ENCODE measurements around the gene UNC5CL. TPM values are rescaled to one million over a fixed set of nuclear protein-coding genes. Genes with fewer than 3 reads are reported as not detected.
A peak's percentile ranks its signal among the peaks of the same experiment; 100 is the strongest.

UNC5CL gene
- 2.7 TPM for total RNA-seq
- polyA plus RNA-seq = 5.8 TPM
- long read RNA-seq, donor 1 = 0 reads
- long read RNA-seq, donor 2 = 0 reads
- long read RNA-seq, donor 3 = 0 reads
- long read RNA-seq, donor 4 = 0 reads
- long read RNA-seq, donor 5 = 0 reads
- long read RNA-seq, donor 6 = 0 reads
- long read RNA-seq, donor 7 = 0 reads
- long read RNA-seq, donor 8 = 0 reads
- long read RNA-seq, donor 9 = 0 reads
- long read RNA-seq, donor 10, partial matches to known transcripts = 0 of 1 reads
- long read RNA-seq, donor 10, other reads (novel, unspliced or antisense) = 0 of 1 reads

- no peaks in the 10 kb centered on the region for H3K36me3 ChIP-seq (ENCODE audit: control insufficient read depth in 2 of 2, insufficient read depth in 2 of 2, low read length in 1 of 2)
- no peaks in the 10 kb centered on the region for H3K4me1 ChIP-seq (ENCODE audit: control insufficient read depth in 2 of 2, insufficient read depth in 2 of 2, low read length in 2 of 2)
- DNase-seq (ENCODE audit: low read depth in 6 of 9, low spot score in 9 of 9) = peak in 7 of 9 donors; percentile 35 to 78 (median 55)
- H3K27ac ChIP-seq (ENCODE audit: low read depth in 1 of 2, low read length in 1 of 2) = no peak within 1 kb of the TSS
- no peak within 1 kb of the TSS for H3K4me3 ChIP-seq (ENCODE audit: low read length in 2 of 2)
- H3K27me3 ChIP-seq (ENCODE audit: control insufficient read depth in 2 of 2, insufficient read depth in 1 of 2, low read length in 1 of 2) = no peaks in the 10 kb centered on the region
- no peaks in the 10 kb centered on the region for H3K9me3 ChIP-seq (ENCODE audit: control insufficient read depth in 2 of 2, insufficient read depth in 1 of 2, low read length in 1 of 2)
- WGBS = 77% methylated on average over 10 of the region's 10 CpGs
These were observed at the start of gene UNC5CL for GRCh38 chr6:41039060-41039998. Gene UNC5CL, minus strand, starts transcription at chr6:41039221. Its CDS starts 4,147 bp downstream, at chr6:41035074.

GRCh38 chr6:41088451-41088850, 49.4 kb upstream of the UNC5CL start:
- Histone ChIP-seq H3K27me3 (ENCODE audit: control insufficient read depth in 2 of 2, insufficient read depth in 1 of 2, low read length in 1 of 2) (no peaks in the 10 kb centered on the region), H3K9me3 (ENCODE audit: control insufficient read depth in 2 of 2, insufficient read depth in 1 of 2, low read length in 1 of 2) (no peaks in the 10 kb centered on the region), H3K27ac (ENCODE audit: low read depth in 1 of 2, low read length in 1 of 2) (no peak overlapping the region), H3K4me1 (ENCODE audit: control insufficient read depth in 2 of 2, insufficient read depth in 2 of 2, low read length in 2 of 2) (no peaks in the 10 kb centered on the region), H3K4me3 (ENCODE audit: low read length in 2 of 2) (no peak overlapping the region), H3K36me3 (ENCODE audit: control insufficient read depth in 2 of 2, insufficient read depth in 2 of 2, low read length in 1 of 2) (peaks cover 48 to 75% of the 10 kb centered on the region in 2 donors)
- DNase-seq (ENCODE audit: low read depth in 6 of 9, low spot score in 9 of 9) = no peak
- 95% methylated on average over 4 of the region's 4 CpGs for WGBS

GRCh38 chr6:41085182-41085581, 46.2 kb upstream of the UNC5CL start:
- no peak for DNase-seq (ENCODE audit: low read depth in 6 of 9, low spot score in 9 of 9)
- H3K27ac ChIP-seq (ENCODE audit: low read depth in 1 of 2, low read length in 1 of 2) = no peak overlapping the region
- H3K4me3 ChIP-seq (ENCODE audit: low read length in 2 of 2) = no peak overlapping the region
- H3K4me1 ChIP-seq (ENCODE audit: control insufficient read depth in 2 of 2, insufficient read depth in 2 of 2, low read length in 2 of 2) = peaks cover 0 to 3% of the 10 kb centered on the region in 2 donors
- no peaks in the 10 kb centered on the region for H3K27me3 ChIP-seq (ENCODE audit: control insufficient read depth in 2 of 2, insufficient read depth in 1 of 2, low read length in 1 of 2)
- no peaks in the 10 kb centered on the region for H3K9me3 ChIP-seq (ENCODE audit: control insufficient read depth in 2 of 2, insufficient read depth in 1 of 2, low read length in 1 of 2)
- H3K36me3 ChIP-seq (ENCODE audit: control insufficient read depth in 2 of 2, insufficient read depth in 2 of 2, low read length in 1 of 2) = peaks cover 29 to 69% of the 10 kb centered on the region in 2 donors

- DNase-seq (ENCODE audit: low read depth in 6 of 9, low spot score in 9 of 9) = no peak
- Histone ChIP-seq H3K4me3 (ENCODE audit: low read length in 2 of 2) (no peak overlapping the region), H3K9me3 (ENCODE audit: control insufficient read depth in 2 of 2, insufficient read depth in 1 of 2, low read length in 1 of 2) (no peaks in the 10 kb centered on the region), H3K27ac (ENCODE audit: low read depth in 1 of 2, low read length in 1 of 2) (no peak overlapping the region), H3K27me3 (ENCODE audit: control insufficient read depth in 2 of 2, insufficient read depth in 1 of 2, low read length in 1 of 2) (no peaks in the 10 kb centered on the region), H3K4me1 (ENCODE audit: control insufficient read depth in 2 of 2, insufficient read depth in 2 of 2, low read length in 2 of 2) (peaks cover 0 to 3% of the 10 kb centered on the region in 2 donors), H3K36me3 (ENCODE audit: control insufficient read depth in 2 of 2, insufficient read depth in 2 of 2, low read length in 1 of 2) (peaks cover 18 to 73% of the 10 kb centered on the region in 2 donors)
These were observed 44.1 kb upstream of the UNC5CL start for GRCh38 chr6:41083072-41083471.

GRCh38 chr6:41080621-41081020, 41.6 kb upstream of the UNC5CL start:
- Histone ChIP-seq H3K4me1 (ENCODE audit: control insufficient read depth in 2 of 2, insufficient read depth in 2 of 2, low read length in 2 of 2) (peaks cover 6 to 10% of the 10 kb centered on the region in 2 donors), H3K27ac (ENCODE audit: low read depth in 1 of 2, low read length in 1 of 2) (peak overlapping the region in 1 of 2 donors; percentile 25), H3K4me3 (ENCODE audit: low read length in 2 of 2) (no peak overlapping the region), H3K27me3 (ENCODE audit: control insufficient read depth in 2 of 2, insufficient read depth in 1 of 2, low read length in 1 of 2) (no peaks in the 10 kb centered on the region), H3K36me3 (ENCODE audit: control insufficient read depth in 2 of 2, insufficient read depth in 2 of 2, low read length in 1 of 2) (peaks cover 15 to 60% of the 10 kb centered on the region in 2 donors), H3K9me3 (ENCODE audit: control insufficient read depth in 2 of 2, insufficient read depth in 1 of 2, low read length in 1 of 2) (no peaks in the 10 kb centered on the region)
- peak in 2 of 9 donors; percentile 28 to 34 for DNase-seq (ENCODE audit: low read depth in 6 of 9, low spot score in 9 of 9)
- WGBS = 90% methylated on average over 2 of the region's 2 CpGs

- Histone ChIP-seq H3K27ac (ENCODE audit: low read depth in 1 of 2, low read length in 1 of 2) (no peak overlapping the region), H3K4me1 (ENCODE audit: control insufficient read depth in 2 of 2, insufficient read depth in 2 of 2, low read length in 2 of 2) (peaks cover 14 to 18% of the 10 kb centered on the region in 2 donors), H3K9me3 (ENCODE audit: control insufficient read depth in 2 of 2, insufficient read depth in 1 of 2, low read length in 1 of 2) (no peaks in the 10 kb centered on the region), H3K27me3 (ENCODE audit: control insufficient read depth in 2 of 2, insufficient read depth in 1 of 2, low read length in 1 of 2) (no peaks in the 10 kb centered on the region), H3K4me3 (ENCODE audit: low read length in 2 of 2) (no peak overlapping the region), H3K36me3 (ENCODE audit: control insufficient read depth in 2 of 2, insufficient read depth in 2 of 2, low read length in 1 of 2) (peaks cover 12 to 47% of the 10 kb centered on the region in 2 donors)
- DNase-seq (ENCODE audit: low read depth in 6 of 9, low spot score in 9 of 9) = no peak
- 98% methylated on average over 1 of the region's 1 CpG for WGBS
These were observed 40.1 kb upstream of the UNC5CL start for GRCh38 chr6:41079080-41079479.

- H3K36me3 ChIP-seq (ENCODE audit: control insufficient read depth in 2 of 2, insufficient read depth in 2 of 2, low read length in 1 of 2) = peaks cover 9 to 37% of the 10 kb centered on the region in 2 donors
- H3K4me1 ChIP-seq (ENCODE audit: control insufficient read depth in 2 of 2, insufficient read depth in 2 of 2, low read length in 2 of 2) = peaks cover 16 to 20% of the 10 kb centered on the region in 2 donors
- no peaks in the 10 kb centered on the region for H3K9me3 ChIP-seq (ENCODE audit: control insufficient read depth in 2 of 2, insufficient read depth in 1 of 2, low read length in 1 of 2)
- no peaks in the 10 kb centered on the region for H3K27me3 ChIP-seq (ENCODE audit: control insufficient read depth in 2 of 2, insufficient read depth in 1 of 2, low read length in 1 of 2)
- WGBS = over 99% methylated on average over 3 of the region's 3 CpGs
- H3K4me3 ChIP-seq (ENCODE audit: low read length in 2 of 2) = no peak overlapping the region
- DNase-seq (ENCODE audit: low read depth in 6 of 9, low spot score in 9 of 9) = no peak
- H3K27ac ChIP-seq (ENCODE audit: low read depth in 1 of 2, low read length in 1 of 2) = no peak overlapping the region
These were observed 39.1 kb upstream of the UNC5CL start for GRCh38 chr6:41078101-41078500.

GRCh38 chr6:41077536-41077935, 38.5 kb upstream of the UNC5CL start:
- DNase-seq (ENCODE audit: low read depth in 6 of 9, low spot score in 9 of 9) = no peak
- peaks cover 9 to 33% of the 10 kb centered on the region in 2 donors for H3K36me3 ChIP-seq (ENCODE audit: control insufficient read depth in 2 of 2, insufficient read depth in 2 of 2, low read length in 1 of 2)
- H3K4me3 ChIP-seq (ENCODE audit: low read length in 2 of 2) = no peak overlapping the region
- no peaks in the 10 kb centered on the region for H3K9me3 ChIP-seq (ENCODE audit: control insufficient read depth in 2 of 2, insufficient read depth in 1 of 2, low read length in 1 of 2)
- WGBS = 98% methylated on average over 2 of the region's 2 CpGs
- H3K27ac ChIP-seq (ENCODE audit: low read depth in 1 of 2, low read length in 1 of 2) = no peak overlapping the region
- no peaks in the 10 kb centered on the region for H3K27me3 ChIP-seq (ENCODE audit: control insufficient read depth in 2 of 2, insufficient read depth in 1 of 2, low read length in 1 of 2)
- peaks cover 16 to 20% of the 10 kb centered on the region in 2 donors for H3K4me1 ChIP-seq (ENCODE audit: control insufficient read depth in 2 of 2, insufficient read depth in 2 of 2, low read length in 2 of 2)
